Ovary (tissue), 9 donors: ENCODE data around the gene SATB1. TPM values are rescaled to one million over a fixed set of nuclear protein-coding genes. Genes with fewer than 3 reads are reported as not detected.
"Not testable (repeated sequence)": the region's sequence is repeated elsewhere in the genome, so short reads cannot be mapped to it uniquely, and the experiment has no call there.

ENCODE experiments used
- DNase-seq, 5 donors: peaks; one replicate each; pipeline ENCODE4 v3.0.0-alpha.2; 2019 to 2020
- H3K27ac ChIP-seq, 2 donors: fragments of 200-600 bp; one replicate each; pipeline versions ENCODE4 v1.5.1 to v1.8.0; 2019 to 2022
- H3K27me3 ChIP-seq: fragments of 200-600 bp; one replicate; pipeline ENCODE4 v1.8.0; 2022
- H3K36me3 ChIP-seq: fragments of 200-600 bp; sonication (generic); one replicate; pipeline ENCODE4 v1.5.1; 2019
- H3K4me1 ChIP-seq: one replicate; pipeline ENCODE4 v1.8.1; 2013; ENCODE audit warnings: mild to moderate bottlenecking, moderate library complexity; ENCODE audit not compliant: insufficient read depth
- H3K4me3 ChIP-seq: fragments of 200-600 bp; sonication (generic); one replicate; pipeline ENCODE4 v1.5.1; 2017
- H3K9me3 ChIP-seq, 2 donors: fragments of 200-600 bp in 1 of 2; sonication (generic) in 1 of 2; one replicate each; pipeline versions ENCODE4 v1.5.1 to v1.8.1; 2013 to 2019; ENCODE audit warnings: mild to moderate bottlenecking in 1 of 2, moderate library complexity in 1 of 2
- CTCF ChIP-seq, 3 donors: fragments of 450-650 bp in 2 of 3; fragments of 200-600 bp in 1 of 3; IDR thresholded peaks; one replicate each; pipeline versions ENCODE4 v1.5.1 to v1.8.0; 2016 to 2022; ENCODE audit warnings: antibody characterized with exemption in 3 of 3, mild to moderate bottlenecking in 1 of 3
- EP300 ChIP-seq: sonication (generic); formaldehyde crosslinking; IDR thresholded peaks from one replicate; pipeline ENCODE4 v1.6.1; 2017; ENCODE audit warnings: antibody characterized with exemption
- POLR2A ChIP-seq: fragments of 450-650 bp; IDR thresholded peaks from one replicate; pipeline ENCODE4 v1.6.1; 2017; ENCODE audit warnings: antibody characterized with exemption, mild to moderate bottlenecking, moderate library complexity
- WGBS, 3 donors: extraction: QIAGEN DNeasy Blood & Tissue Kit in 1 of 3; methylation state at CpG; one replicate each; pipeline versions ENCODE4 v1.1.5 to v1.1.7; 2013 to 2017; 5-methylcytosine and 5-hydroxymethylcytosine counted together
- intact Hi-C, 4 donors: fragments of 100-400 bp; cut with DNase I; formaldehyde crosslinking; loops; one replicate each; pipeline versions ENCODE4 v1.11.0 to v1.15.1; 2022 to 2023
- polyA plus RNA-seq, 2 donors: library from polyadenylated mRNA; stranded (reverse); fragments of 200-250 nt in 1 of 2; fragments of 350-450 nt in 1 of 2; fragmentation: Illumina TruSeq in 1 of 2; extraction: RNeasy Lipid Tissue Mini Kit (QIAGEN cat#74804) in 1 of 2; gene quantifications; one replicate each; pipeline ENCODE4 v1.2.3, GENCODE V29; 2013 to 2014
- total RNA-seq, 7 donors: library from RNA; depleted of rRNA in 2 of 7; stranded (reverse); fragments of >200 nt in 2 of 7; fragmentation: NEBNext Ultra II Directional in 3 of 7; extraction: Animal tissue kit (Norgen Biotek cat#: 25700) in 3 of 7; gene quantifications; one replicate each; pipeline versions ENCODE4 v1.1.0 to v1.2.4, GENCODE V29; 2016 to 2023
- donor health status: DM: no; HTN: no; CAD: no; lungs with moderate emphysema.
- donor health status: DM: no; HTN: no; CAD: no.
- donor health status: Bipolar disorder and iron deficiency.
- donor health status: DM: yes; HTN: yes; CAD: no.
- donor health status: DM: no; HTN: no; CAD: no.
- donor health status: DM: yes; HTN: yes; CAD: no.

SATB1 gene
- total and polyA plus RNA-seq, 9 donors = 7.4 to 26.9 (median 18.9) TPM

- H3K36me3 ChIP-seq = no peaks in the 10 kb centered on the region
- H3K27me3 ChIP-seq = no peaks in the 10 kb centered on the region
- no peak overlapping the region for H3K27ac ChIP-seq
- TF ChIP-seq CTCF (IDR thresholded peaks at IDR 0.05) (no peak), POLR2A (no peak), EP300 (no peak)
- no peak overlapping the region for H3K4me3 ChIP-seq
- H3K9me3 ChIP-seq = no peaks in the 10 kb centered on the region
- WGBS, 3 donors = 39 to 58% (median 55%) methylated on average over 2 of the region's 2 CpGs
- intact Hi-C loops = no loop called here
- DNase-seq = no peak
- no peaks in the 10 kb centered on the region for H3K4me1 ChIP-seq
Measured at GRCh38 chr3:18343809-18344208, 81.3 kb downstream of the SATB1 start.

- no peak overlapping the region for H3K27ac ChIP-seq
- H3K27me3 ChIP-seq = no peaks in the 10 kb centered on the region
- intact Hi-C loops = no loop called here
- DNase-seq = no peak
- TF ChIP-seq POLR2A = no peak
- TF ChIP-seq CTCF (IDR thresholded peaks at IDR 0.05) = no peak
- no peak for TF ChIP-seq EP300
- H3K36me3 ChIP-seq = no peaks in the 10 kb centered on the region
- no peaks in the 10 kb centered on the region for H3K9me3 ChIP-seq
- WGBS, 3 donors = 72 to 84% (median 77%) methylated on average over 11 of the region's 11 CpGs
- no peaks in the 10 kb centered on the region for H3K4me1 ChIP-seq
- H3K4me3 ChIP-seq = no peak overlapping the region
Measured at GRCh38 chr3:18338827-18339514, 86.2 kb downstream of the SATB1 start.

- no peaks in the 10 kb centered on the region for H3K36me3 ChIP-seq
- no peak overlapping the region for H3K4me3 ChIP-seq
- no peak overlapping the region for H3K27ac ChIP-seq
- intact Hi-C loops = no loop called here
- H3K9me3 ChIP-seq = no peaks in the 10 kb centered on the region
- no peak for TF ChIP-seq CTCF (IDR thresholded peaks at IDR 0.05)
- TF ChIP-seq POLR2A = no peak
- no peak for TF ChIP-seq EP300
- no peak for DNase-seq
- H3K4me1 ChIP-seq = no peaks in the 10 kb centered on the region
- WGBS, 3 donors = 88 to 91% (median 91%) methylated on average over 1 of the region's 1 CpG
- no peaks in the 10 kb centered on the region for H3K27me3 ChIP-seq
Measured at GRCh38 chr3:18337231-18337630, 87.9 kb downstream of the SATB1 start.

- no peaks in the 10 kb centered on the region for H3K36me3 ChIP-seq
- TF ChIP-seq CTCF (IDR thresholded peaks at IDR 0.05) (no peak), POLR2A (no peak), EP300 (no peak)
- no peak for DNase-seq
- intact Hi-C loops = no loop called here
- no peaks in the 10 kb centered on the region for H3K27me3 ChIP-seq
- H3K27ac ChIP-seq = no peak overlapping the region
- no peaks in the 10 kb centered on the region for H3K4me1 ChIP-seq
- H3K4me3 ChIP-seq = no peak overlapping the region
- no peaks in the 10 kb centered on the region for H3K9me3 ChIP-seq
Measured at GRCh38 chr3:18334837-18335601, 90.1 kb downstream of the SATB1 start.

- not testable (repeated sequence) for H3K9me3 ChIP-seq, H3K36me3 ChIP-seq
Measured at GRCh38 chr3:18330772-18331441, 94.2 kb downstream of the SATB1 start.

More at GRCh38 chr3:18330772-18331441, 94.2 kb downstream of the SATB1 start:
- H3K27me3 ChIP-seq, intact Hi-C loops, H3K4me1 ChIP-seq, H3K27ac ChIP-seq, H3K4me3 ChIP-seq, DNase-seq: not testable (repeated sequence)
- WGBS, 3 donors = 62 to 78% (median 64%) methylated on average over 20 to 23 of the region's 25 CpGs
